ENCODE measurements around the gene MAP2K6. TPM values are rescaled to one million over a fixed set of nuclear protein-coding genes. Genes with fewer than 3 reads are reported as not detected.

MAP2K6 gene
- total and polyA plus RNA-seq, 10 donors = 3.4 to 36.3 (median 10.2) TPM

- Histone ChIP-seq H3K27me3 (replicated peaks in 1 of 7) (no peaks in the 10 kb centered on the region), H3K9me3 (no peaks in the 10 kb centered on the region), H3K36me3 (no peaks in the 10 kb centered on the region), H3K27ac (no peak overlapping the region), H3K4me3 (no peak overlapping the region), H3K4me1 (no peaks in the 10 kb centered on the region)
- no peak for DNase-seq
- WGBS, 5 donors = 83 to 96% (median 84%) methylated on average over 6 of the region's 6 CpGs
- intact Hi-C loops (cut with DNase I; ENCODE audit: low total_unique reads) = no loop called here
- no peak for TF ChIP-seq CTCF (IDR thresholded peaks at IDR 0.05 in 8 of 11, conservative IDR thresholded peaks at IDR 0.05 in 3 of 11)
- no peak for TF ChIP-seq POLR2AphosphoS5 (IDR thresholded peaks at IDR 0.05)
- TF ChIP-seq POLR2A (IDR thresholded peaks at IDR 0.05) = no peak
Measured at GRCh38 chr17:69466451-69466850, 52.0 kb downstream of the MAP2K6 start.

- TF ChIP-seq POLR2A (IDR thresholded peaks at IDR 0.05) (no peak), POLR2AphosphoS5 (IDR thresholded peaks at IDR 0.05) (no peak), CTCF (IDR thresholded peaks at IDR 0.05 in 8 of 11, conservative IDR thresholded peaks at IDR 0.05 in 3 of 11) (no peak)
- Histone ChIP-seq H3K4me3 (no peak overlapping the region), H3K36me3 (no peaks in the 10 kb centered on the region), H3K27me3 (replicated peaks in 1 of 7) (no peaks in the 10 kb centered on the region), H3K9me3 (no peaks in the 10 kb centered on the region), H3K4me1 (no peaks in the 10 kb centered on the region), H3K27ac (no peak overlapping the region)
- DNase-seq = no peak
- intact Hi-C loops (cut with DNase I; ENCODE audit: low total_unique reads) = no loop called here
- 91 to 96% (median 95%) methylated on average over 3 of the region's 3 CpGs for WGBS, 5 donors
Measured at GRCh38 chr17:69466905-69467667, 52.6 kb downstream of the MAP2K6 start.

- Histone ChIP-seq H3K9me3 (no peaks in the 10 kb centered on the region), H3K4me3 (no peak overlapping the region), H3K27me3 (replicated peaks in 1 of 7) (no peaks in the 10 kb centered on the region), H3K4me1 (no peaks in the 10 kb centered on the region), H3K27ac (no peak overlapping the region), H3K36me3 (no peaks in the 10 kb centered on the region)
- 75 to 86% (median 77%) methylated on average over 5 of the region's 5 CpGs for WGBS, 5 donors
- intact Hi-C loops (cut with DNase I; ENCODE audit: low total_unique reads) = no loop called here
- no peak for DNase-seq
- TF ChIP-seq POLR2AphosphoS5 (IDR thresholded peaks at IDR 0.05) = no peak
- TF ChIP-seq CTCF (IDR thresholded peaks at IDR 0.05 in 8 of 11, conservative IDR thresholded peaks at IDR 0.05 in 3 of 11) = no peak
- no peak for TF ChIP-seq POLR2A (IDR thresholded peaks at IDR 0.05)
Measured at GRCh38 chr17:69468207-69468606, 53.7 kb downstream of the MAP2K6 start.

GRCh38 chr17:69470702-69471101 is 56.2 kb downstream of the MAP2K6 start:
- no peaks in the 10 kb centered on the region for H3K36me3 ChIP-seq
- no peaks in the 10 kb centered on the region for H3K9me3 ChIP-seq
- 60 to 96% (median 92%) methylated on average over 2 of the region's 2 CpGs for WGBS, 5 donors
- TF ChIP-seq POLR2AphosphoS5 (IDR thresholded peaks at IDR 0.05) (no peak), CTCF (IDR thresholded peaks at IDR 0.05 in 8 of 11, conservative IDR thresholded peaks at IDR 0.05 in 3 of 11) (no peak), POLR2A (IDR thresholded peaks at IDR 0.05) (no peak)
- intact Hi-C loops (cut with DNase I; ENCODE audit: low total_unique reads) = no loop called here
- no peaks in the 10 kb centered on the region for H3K4me1 ChIP-seq
- no peak overlapping the region for H3K4me3 ChIP-seq
- DNase-seq = no peak
- H3K27ac ChIP-seq = no peak overlapping the region
- H3K27me3 ChIP-seq (replicated peaks in 1 of 7) = no peaks in the 10 kb centered on the region

Data from spleen (tissue), 11 donors.